ENCODE results near the gene MAPK8IP3. TPM values are rescaled to one million over a fixed set of nuclear protein-coding genes. Genes with fewer than 3 reads are reported as not detected.

The MAPK8IP3 gene
- total RNA-seq, 1 experiment from 2014 or later = 72.3 TPM

- no peak for TF ChIP-seq ZNF138 (CRISPR knock-in tag; conservative IDR thresholded peaks at IDR 0.05)
- no peak for TF ChIP-seq NFATC4 (CRISPR knock-in tag; IDR thresholded peaks at IDR 0.05)
Measured at GRCh38 chr16:1766701-1767100, 60.7 kb downstream of the MAPK8IP3 start (continued).

GRCh38 chr16:1767116-1767994 lies 61.4 kb downstream of the MAPK8IP3 start:
- DNase-seq (ENCODE audit: low spot score) = no peak
- TF ChIP-seq IRF1 (CRISPR knock-in tag; IDR thresholded peaks at IDR 0.05) = no peak
- no peak for TF ChIP-seq STAT6 (CRISPR knock-in tag; conservative IDR thresholded peaks at IDR 0.05; ENCODE audit: low read depth)
- TF ChIP-seq GABPB1 (CRISPR knock-in tag; IDR thresholded peaks at IDR 0.05) = no peak
- TF ChIP-seq CBFB (CRISPR knock-in tag; IDR thresholded peaks at IDR 0.05; ENCODE audit: low read depth) = no peak
- no peak for TF ChIP-seq NR2C2 (CRISPR knock-in tag; IDR thresholded peaks at IDR 0.05)
- peaks cover 4% of the 10 kb centered on the region for H3K4me1 Mint-ChIP-seq
- ChIA-PET POLR2A (no interaction called here), CTCF (no interaction called here)
- no peak overlapping the region for H3K4me3 Mint-ChIP-seq
- no peaks in the 10 kb centered on the region for H3K9me3 Mint-ChIP-seq
- no peak for ATAC-seq
- no peaks in the 10 kb centered on the region; the same call in 1 of the 2 replicates for H3K27me3 Mint-ChIP-seq (ENCODE audit: low read depth)
- H3K36me3 Mint-ChIP-seq = peaks cover 3% of the 10 kb centered on the region
- no peak overlapping the region for H3K27ac Mint-ChIP-seq

- CTCF ChIA-PET = no interaction called here
- Mint-ChIP-seq H3K27me3 (ENCODE audit: low read depth) (no peaks in the 10 kb centered on the region; the same call in 1 of the 2 replicates), H3K36me3 (peaks cover 4% of the 10 kb centered on the region), H3K4me1 (peaks cover 4% of the 10 kb centered on the region), H3K9me3 (no peaks in the 10 kb centered on the region), H3K27ac (no peak overlapping the region), H3K4me3 (no peak overlapping the region)
- ATAC-seq = no peak
- POLR2A ChIA-PET = interaction anchor here (1.4 kb wide), 1 partner anchor 197 kb away, joined by 3 read pairs; the partner anchor contains the start of gene RPS2
- DNase-seq (ENCODE audit: low spot score) = no peak
- TF ChIP-seq PRDM15 (CRISPR knock-in tag; IDR thresholded peaks at IDR 0.05) (no peak), ZNF121 (CRISPR knock-in tag; IDR thresholded peaks at IDR 0.05) (no peak), ZNF671 (CRISPR knock-in tag; IDR thresholded peaks at IDR 0.05) (no peak), IRF2 (CRISPR knock-in tag; IDR thresholded peaks at IDR 0.05; ENCODE audit: borderline replicate concordance, low read depth) (no peak), USF1 (CRISPR knock-in tag; IDR thresholded peaks at IDR 0.05) (no peak), EMX1 (CRISPR knock-in tag; IDR thresholded peaks at IDR 0.05) (no peak), STAT6 (CRISPR knock-in tag; conservative IDR thresholded peaks at IDR 0.05; ENCODE audit: low read depth) (no peak), ZBTB21 (CRISPR knock-in tag; IDR thresholded peaks at IDR 0.05; ENCODE audit: borderline replicate concordance) (no peak), FOXP1 (CRISPR knock-in tag; IDR thresholded peaks at IDR 0.05; ENCODE audit: borderline replicate concordance) (no peak), ZNF396 (CRISPR knock-in tag; IDR thresholded peaks at IDR 0.05; ENCODE audit: borderline replicate concordance) (no peak), SP1 (CRISPR knock-in tag; conservative IDR thresholded peaks at IDR 0.05) (no peak), TP53 (CRISPR knock-in tag; IDR thresholded peaks at IDR 0.05) (no peak)
Measured at GRCh38 chr16:1768061-1768766, 62.2 kb downstream of the MAPK8IP3 start.
